ENCODE data around the gene EPB41L5.

Gene EPB41L5

DNA sequence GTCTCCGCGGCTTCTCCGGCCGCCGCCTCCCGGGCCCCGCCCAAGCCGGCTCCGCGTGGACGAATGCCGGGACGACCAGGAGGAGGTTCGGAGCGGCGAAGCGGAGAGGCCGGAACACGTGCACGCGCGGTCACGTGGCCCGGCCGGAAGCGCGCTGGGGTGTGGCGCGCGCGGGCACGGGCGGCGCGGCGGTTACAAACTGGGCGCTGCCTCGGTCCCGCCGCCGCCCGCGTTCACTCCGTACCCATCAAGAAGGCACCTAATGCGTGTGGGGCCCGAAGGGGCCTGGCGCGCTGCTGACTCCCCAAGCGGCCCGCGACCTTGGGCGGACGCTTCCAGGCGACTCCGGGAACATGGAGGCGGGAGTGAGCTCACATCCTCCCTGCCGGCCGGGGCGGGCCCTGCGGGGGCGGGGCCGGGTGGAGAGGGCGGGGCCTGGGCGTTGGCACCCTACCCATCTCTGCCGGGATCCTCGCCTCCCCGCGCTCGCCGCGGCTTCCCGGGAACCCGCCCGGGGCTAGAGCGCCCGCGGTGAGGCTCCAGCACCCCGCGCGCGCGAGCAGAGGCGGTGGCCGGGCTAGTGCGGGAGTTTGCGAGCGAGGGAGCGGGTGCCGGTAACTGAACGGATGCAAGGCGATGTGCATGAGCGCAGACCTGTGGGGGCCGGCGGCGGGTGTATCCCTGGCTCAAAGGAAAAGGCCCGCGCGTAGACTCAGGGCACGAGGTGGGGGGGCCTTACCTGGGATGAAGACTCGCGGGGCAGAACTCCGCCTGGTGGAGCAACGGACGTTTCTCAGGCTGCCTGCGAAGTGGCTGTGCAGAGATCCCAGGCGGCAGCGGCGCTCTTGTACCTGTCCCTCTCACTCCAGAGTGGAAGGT lies 210.4 kb downstream of the EPB41L5 start, which contains the start of gene TMEM185B:
TMEM185B (minus strand) TSS at position 367 of the 879 bp plus-strand sequence. CDS start 424 bp downstream, outside the sequence.
- no peak for TF ChIP-seq ZFX (IDR thresholded peaks at IDR 0.05; ENCODE audit: borderline replicate concordance)
- TF ChIP-seq, protein P1, sequence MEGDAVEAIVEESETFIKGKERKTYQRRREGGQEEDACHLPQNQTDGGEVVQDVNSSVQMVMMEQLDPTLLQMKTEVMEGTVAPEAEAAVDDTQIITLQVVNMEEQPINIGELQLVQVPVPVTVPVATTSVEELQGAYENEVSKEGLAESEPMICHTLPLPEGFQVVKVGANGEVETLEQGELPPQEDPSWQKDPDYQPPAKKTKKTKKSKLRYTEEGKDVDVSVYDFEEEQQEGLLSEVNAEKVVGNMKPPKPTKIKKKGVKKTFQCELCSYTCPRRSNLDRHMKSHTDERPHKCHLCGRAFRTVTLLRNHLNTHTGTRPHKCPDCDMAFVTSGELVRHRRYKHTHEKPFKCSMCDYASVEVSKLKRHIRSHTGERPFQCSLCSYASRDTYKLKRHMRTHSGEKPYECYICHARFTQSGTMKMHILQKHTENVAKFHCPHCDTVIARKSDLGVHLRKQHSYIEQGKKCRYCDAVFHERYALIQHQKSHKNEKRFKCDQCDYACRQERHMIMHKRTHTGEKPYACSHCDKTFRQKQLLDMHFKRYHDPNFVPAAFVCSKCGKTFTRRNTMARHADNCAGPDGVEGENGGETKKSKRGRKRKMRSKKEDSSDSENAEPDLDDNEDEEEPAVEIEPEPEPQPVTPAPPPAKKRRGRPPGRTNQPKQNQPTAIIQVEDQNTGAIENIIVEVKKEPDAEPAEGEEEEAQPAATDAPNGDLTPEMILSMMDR (IDR thresholded peaks at IDR 0.05), result no peak

GRCh38 chr2:120224256-120224655 lies 211.4 kb downstream of the EPB41L5 start:
- H3K27ac ChIP-seq, result no peak overlapping the region
- TF ChIP-seq, protein P1 (IDR thresholded peaks at IDR 0.05), result no peak
- TF ChIP-seq ZFX (IDR thresholded peaks at IDR 0.05; ENCODE audit: borderline replicate concordance), result no peak

More for the DNA sequence above, 210.4 kb downstream of the EPB41L5 start, which contains the start of gene TMEM185B:
- H3K27ac ChIP-seq, result peak within 1 kb of the TSS; percentile 80

GRCh38 chr2:120224735-120225548 lies 212.1 kb downstream of the EPB41L5 start:
- no peak for TF ChIP-seq ZFX (IDR thresholded peaks at IDR 0.05; ENCODE audit: borderline replicate concordance)
- TF ChIP-seq, protein P1 (IDR thresholded peaks at IDR 0.05), result no peak
- no peak overlapping the region for H3K27ac ChIP-seq

DNA sequence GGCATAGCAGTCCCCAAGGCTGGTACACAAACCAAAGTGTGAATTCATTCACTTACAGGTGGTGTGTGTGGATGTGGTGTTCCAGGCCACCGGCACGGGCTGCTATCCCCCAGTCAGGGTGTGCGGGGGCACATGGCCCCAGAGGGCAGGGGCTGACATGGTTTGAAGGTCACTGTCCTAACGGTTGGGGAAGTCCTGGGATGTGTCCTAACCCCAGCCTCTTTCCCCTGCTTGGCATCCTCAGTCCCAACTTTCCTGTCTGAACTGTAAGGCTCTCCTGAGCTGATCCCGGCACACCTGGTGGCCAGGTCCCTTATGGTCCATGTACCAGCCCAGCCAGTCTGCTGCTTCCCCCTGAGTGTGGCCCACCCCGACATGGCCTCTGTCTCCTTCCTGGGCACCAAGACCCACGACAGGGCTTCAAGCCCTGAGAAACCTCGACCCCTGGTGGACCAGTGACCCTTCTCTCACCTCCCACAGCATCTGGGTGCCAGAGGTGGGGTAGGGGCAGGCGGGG lies 212.7 kb downstream of the EPB41L5 start:
- TF ChIP-seq, protein P1 (IDR thresholded peaks at IDR 0.05), result no peak
- no peak for TF ChIP-seq ZFX (IDR thresholded peaks at IDR 0.05; ENCODE audit: borderline replicate concordance)
- H3K27ac ChIP-seq, result no peak overlapping the region

DNA sequence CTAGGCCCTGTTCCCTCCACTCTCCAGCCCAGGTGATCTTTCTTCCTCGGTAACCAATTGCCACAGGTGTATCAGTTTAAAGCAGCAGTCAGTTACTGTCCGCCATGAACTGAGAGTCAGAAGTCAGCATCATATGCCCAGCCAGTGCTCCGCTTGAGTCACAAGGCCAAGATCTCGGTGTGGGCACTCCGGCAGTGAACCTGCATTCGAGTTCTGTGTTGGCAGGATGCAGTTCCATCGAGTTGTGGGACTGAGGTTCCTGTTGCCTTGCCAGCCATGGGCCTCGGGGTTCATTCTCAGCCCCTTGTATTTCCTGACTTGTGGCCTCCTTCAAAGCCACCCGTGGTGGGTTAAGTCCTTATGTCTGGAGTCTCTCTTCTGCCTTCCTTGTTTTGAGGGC lies 213.4 kb downstream of the EPB41L5 start:
- no peak overlapping the region for H3K27ac ChIP-seq
- TF ChIP-seq ZFX (IDR thresholded peaks at IDR 0.05; ENCODE audit: borderline replicate concordance), result no peak
- TF ChIP-seq, protein P1 (IDR thresholded peaks at IDR 0.05), result no peak

- no peak overlapping the region for H3K27ac ChIP-seq
- TF ChIP-seq, protein P1 (IDR thresholded peaks at IDR 0.05), result no peak
- no peak for TF ChIP-seq ZFX (IDR thresholded peaks at IDR 0.05; ENCODE audit: borderline replicate concordance)
These were observed 214.5 kb downstream of the EPB41L5 start for GRCh38 chr2:120227111-120227991.

Data from 22Rv1 (cell line).